NCI-H146 treated with DMSO at 0.1 percent for 48 hours (cell line): ENCODE data around the gene LAMA4.

ENCODE experiments used
- DNase-seq: peaks from one replicate; lab custom pipeline; 2025; ENCODE audit not compliant: unreplicated experiment; lab: John Stamatoyannopoulos, UW

The LAMA4 gene

GRCh38 chr6:112274774-112275173, 20.4 kb upstream of the LAMA4 start:
- no peak for DNase-seq

DNA sequence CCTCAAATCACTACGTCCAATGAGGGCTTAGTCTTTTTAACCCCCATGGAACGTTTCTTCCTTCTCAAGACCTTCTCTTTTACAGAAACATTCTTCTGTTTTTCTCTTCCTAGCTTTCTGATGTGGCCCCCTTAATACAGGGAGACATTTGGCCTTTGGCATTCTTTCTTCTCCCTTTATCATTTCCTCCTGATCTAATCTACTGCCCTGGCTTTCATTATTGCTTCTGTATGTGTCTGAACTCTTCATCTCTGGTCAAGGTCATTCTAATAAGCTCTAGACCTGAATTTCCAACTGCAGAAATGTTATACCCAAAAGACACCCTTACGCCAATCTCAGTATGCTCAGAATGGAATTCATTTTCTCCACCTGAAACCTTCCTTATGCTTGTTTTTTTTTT, 18.4 kb upstream of the LAMA4 start:
- DNase-seq, result no peak

- DNase-seq, result no peak
Measured at GRCh38 chr6:112270756-112271155, 16.4 kb upstream of the LAMA4 start.

- no peak for DNase-seq
Measured at GRCh38 chr6:112269979-112270566, 15.7 kb upstream of the LAMA4 start.

DNA sequence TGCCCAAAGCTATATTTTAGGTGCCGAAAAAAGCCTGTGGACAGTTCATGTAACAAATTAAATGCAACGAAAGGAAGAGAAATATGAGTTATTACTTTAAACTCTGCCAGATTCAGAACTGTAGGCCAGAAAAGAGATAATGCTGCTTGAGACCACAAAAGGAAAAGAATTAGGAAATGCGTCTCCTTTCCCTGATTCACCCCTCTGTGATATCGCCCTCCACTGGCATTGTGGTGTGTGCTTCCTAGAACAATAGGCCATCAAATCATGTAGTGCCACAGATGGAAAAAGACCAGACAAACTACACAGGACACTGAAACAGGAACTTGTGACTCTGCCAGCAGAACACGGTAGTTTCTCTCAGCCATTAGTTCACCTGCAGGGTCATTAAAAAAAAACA, 14.7 kb upstream of the LAMA4 start:
- no peak for DNase-seq

DNA sequence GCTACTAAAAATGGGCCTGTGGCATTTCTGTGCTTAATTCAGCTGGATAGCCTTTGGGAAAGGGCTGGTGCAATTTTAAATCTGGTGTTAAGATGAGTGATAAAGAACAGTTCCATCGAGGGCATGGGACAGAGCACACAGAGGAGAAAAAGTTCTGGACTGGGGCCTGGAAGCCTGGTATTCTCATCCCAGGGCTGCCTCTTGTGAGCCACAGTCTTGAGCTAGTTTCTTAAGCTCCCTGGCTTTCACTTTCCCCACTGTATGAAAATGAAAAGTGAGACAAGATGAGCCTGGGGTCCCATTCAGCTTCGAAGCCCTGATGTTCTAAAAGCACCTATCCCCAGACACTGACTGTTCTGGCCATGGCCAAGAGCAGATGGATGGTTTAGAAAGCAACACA, 14.3 kb upstream of the LAMA4 start:
- no peak for DNase-seq

- DNase-seq, result no peak
Measured at GRCh38 chr6:112268019-112268418, 13.7 kb upstream of the LAMA4 start.

DNA sequence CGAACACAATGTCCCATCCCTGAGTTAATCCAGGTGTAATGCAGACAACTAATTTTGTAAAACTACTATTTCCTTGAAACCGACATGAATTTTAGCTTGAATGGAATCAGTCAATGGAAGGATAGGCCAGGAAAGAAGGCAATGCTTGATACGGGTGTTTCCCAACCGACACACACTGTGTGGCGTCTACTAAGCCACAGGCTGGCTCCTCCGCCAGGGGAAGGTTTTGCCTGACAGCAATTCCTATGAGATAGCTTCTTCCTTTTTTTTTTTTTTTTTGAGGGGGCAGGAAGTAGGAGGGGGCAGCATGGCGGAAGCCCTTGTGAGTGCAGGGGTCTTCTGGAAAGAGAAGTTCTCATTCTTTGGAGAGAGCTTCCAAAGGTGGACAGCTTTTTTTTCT, 12.0 kb upstream of the LAMA4 start:
- no peak for DNase-seq

DNA sequence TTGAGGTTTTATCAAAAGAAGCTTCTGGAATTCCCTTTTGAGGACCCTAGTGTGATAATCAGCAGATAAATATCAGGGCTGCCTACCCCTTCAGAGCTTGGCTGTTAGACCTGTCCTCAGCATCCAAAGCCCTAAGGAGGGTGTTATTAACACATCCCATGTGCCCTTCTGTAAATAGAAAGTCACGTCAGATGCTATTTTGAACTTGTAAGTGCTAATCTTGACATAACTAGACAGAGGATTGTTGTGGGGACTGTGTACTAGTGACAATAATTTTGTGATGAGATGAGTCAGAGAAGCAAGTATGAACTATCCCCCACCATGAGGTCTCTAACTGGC, 4.9 kb upstream of the LAMA4 start:
- DNase-seq, result no peak

DNA sequence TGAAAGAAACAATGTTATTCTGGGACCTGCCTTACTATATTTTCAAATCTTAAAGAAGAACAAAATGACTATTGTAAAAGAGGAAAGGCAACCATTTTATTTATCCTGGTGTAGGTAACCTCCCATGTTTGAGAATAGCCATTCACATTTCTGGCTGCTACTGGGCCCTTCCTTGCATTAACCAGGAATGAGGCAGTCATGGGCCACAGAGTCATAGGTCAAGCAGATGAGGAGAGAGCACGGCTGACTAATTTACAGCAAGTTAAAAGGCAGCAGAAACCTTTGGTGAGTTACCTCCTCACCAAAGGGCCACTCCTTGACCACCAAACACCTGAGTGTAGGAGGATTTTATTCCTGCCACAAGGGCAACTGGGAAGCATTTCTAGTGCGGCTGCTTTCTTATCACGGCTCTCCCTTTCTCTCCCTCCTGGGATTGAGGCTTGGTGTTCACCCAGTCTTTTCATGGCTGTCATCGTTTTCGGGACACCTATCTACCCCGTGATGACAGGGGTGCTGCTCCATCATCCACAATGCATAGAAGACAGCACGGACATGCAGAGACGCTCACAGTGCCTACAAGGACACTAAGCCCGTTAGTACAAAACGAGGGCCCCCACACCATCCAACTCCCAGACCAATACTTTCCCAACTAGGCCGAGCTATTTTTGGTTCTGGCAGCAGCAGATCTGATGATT, 4.4 kb upstream of the LAMA4 start:
- no peak for DNase-seq

DNA sequence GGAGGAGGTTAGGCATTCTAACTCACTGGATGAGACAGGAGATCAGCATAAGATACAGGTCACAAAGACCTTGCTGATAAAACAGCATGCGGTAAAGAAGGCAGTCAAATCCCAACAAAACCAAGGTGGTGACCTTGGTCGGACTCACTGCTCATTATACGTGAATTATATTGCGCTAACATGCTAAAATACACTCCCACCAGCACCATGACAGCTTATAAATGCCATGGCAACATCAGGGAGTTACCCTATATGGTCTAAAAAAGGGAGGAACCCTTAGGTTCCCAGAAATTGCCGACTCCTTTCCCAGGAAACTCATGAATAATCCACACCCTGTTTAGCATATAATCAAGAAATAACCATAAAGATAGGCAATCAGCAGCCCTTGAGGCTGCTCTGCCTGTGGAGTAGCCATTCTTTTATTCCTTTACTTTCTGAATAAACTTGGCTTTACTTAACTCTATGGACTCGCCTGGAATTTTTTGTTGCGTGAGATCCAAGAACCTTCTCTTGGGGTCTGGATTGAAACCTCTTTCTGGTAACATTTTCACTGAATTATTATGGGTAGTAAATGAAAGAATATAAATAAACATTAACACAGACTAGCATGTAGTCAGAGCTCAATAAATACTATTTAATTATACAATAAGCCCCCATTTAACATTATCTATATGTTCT, 3.0 kb upstream of the LAMA4 start:
- no peak for DNase-seq

DNA sequence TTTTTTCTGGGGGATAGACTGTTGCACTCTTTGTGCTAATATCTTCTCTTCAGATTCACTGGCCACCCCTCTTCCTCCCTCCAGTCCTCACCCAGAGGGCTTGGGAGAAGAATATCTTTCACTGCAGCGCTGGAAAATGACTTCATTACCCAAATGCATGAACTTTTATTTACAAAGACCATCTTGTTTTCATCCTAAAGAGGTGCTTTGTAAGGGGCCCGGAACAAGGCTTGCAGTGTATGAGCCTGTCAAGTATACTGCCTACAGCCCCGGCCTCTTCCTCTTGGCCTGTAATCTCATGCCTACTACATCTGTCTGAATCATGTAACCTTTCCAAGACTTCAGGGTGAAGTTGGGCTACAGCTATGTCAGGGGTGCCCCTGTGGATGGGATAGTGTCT, 554 bp upstream of the LAMA4 start:
- no peak for DNase-seq

GRCh38 chr6:112253498-112253840, 898 bp downstream of the LAMA4 start:
- DNase-seq, result peak; percentile 38

DNA sequence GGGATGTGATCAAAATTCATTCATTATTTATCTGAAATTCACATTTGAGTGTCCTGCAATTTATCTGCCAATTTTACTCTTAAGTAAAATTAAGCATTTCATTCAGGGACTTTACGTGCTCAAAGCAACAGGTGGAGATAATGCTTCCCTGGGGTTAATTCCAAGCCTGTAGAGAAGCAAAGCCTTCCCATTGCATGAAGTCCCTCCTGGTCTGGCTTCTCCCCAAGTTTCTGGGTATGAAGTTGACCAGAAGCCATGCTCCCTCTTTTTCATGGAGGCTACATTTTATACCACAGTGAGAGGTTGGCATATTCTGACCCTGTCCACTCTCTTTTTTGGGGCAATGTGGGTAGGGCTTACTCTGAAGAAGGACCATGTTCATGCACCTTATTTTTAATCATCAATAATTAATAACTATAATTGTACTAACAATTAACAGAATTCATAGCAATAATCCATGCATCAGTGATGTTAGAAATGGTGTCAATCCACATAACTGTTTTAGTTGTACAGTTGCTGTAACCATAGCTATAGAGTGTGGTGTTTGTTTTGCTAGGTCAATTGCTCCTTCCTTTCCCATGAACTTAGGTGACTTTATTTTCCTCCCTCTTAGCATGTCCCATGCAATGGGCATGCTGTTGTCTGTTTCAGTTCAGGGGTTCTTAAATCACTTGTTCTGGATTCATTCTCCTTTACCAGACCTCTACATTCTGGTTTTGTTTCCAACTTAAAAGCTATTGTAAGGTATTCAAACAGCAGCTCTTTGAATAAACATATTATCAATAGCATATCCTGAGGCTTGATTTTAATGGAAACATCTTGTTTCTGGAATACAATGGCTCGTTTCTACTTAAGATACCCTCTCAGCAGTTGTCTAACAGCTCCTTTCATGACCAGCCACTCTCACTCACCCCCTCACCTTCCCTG, 1.5 kb downstream of the LAMA4 start:
- DNase-seq, result peak; percentile 21

DNA sequence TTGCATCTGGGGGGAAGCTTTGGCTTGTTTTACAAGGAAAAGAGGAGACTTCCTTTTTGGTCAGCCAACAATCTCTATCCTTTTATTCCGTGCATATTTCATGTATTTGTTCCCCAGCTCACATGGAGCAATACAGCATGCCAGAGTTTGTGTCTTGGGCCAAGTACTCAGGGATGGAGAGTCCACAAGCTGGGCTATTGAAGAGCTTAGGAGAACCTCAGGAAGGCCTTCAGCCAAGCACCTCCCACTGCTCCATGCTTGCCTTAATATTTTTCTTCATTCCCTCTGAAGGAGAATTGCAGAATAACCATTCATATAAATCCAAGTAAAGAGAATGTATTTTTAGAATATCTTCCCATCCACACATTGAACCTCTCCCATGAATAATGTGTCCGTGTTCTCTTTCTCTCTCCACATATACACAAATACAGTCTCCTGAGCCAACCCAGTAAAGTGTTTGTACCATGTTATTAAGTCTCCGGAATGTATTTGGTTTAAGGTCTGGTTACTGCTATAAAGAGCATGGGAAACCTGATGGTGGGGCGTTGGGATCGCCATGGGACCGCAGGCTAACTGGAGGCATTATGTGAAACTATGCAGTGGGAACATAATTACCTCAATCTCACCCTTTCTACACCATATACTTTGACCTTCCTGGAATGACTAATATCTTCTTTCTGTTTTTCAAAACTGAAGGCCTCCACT, 3.0 kb downstream of the LAMA4 start:
- DNase-seq, result no peak

DNA sequence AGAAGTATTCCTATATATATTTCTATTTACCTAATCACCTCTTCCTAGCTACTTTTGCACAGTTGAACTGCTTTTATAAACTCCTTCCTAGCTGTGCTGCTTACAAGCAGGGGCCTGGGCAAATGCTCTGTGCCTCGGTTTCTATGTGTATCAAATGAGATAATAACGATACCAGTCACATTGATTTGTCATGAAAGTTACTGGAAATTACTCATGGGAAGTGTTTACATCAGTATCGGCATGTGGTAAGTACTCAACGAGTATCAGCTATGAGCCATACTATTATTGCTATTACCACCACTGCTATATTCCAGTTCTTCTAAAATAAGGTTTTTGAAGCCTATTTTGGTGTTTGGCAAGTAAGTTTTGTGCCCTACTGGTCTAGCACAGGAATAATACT, 4.9 kb downstream of the LAMA4 start:
- no peak for DNase-seq

GRCh38 chr6:112247275-112247674, 7.1 kb downstream of the LAMA4 start:
- DNase-seq, result no peak

GRCh38 chr6:112245511-112246203, 8.7 kb downstream of the LAMA4 start:
- no peak for DNase-seq

- DNase-seq, result no peak
Measured at GRCh38 chr6:112243861-112244827, 10.2 kb downstream of the LAMA4 start.
